ENCODE data around the gene ADD3. TPM values are rescaled to one million over a fixed set of nuclear protein-coding genes. Genes with fewer than 3 reads are reported as not detected.

ADD3 gene
- total and polyA plus RNA-seq, 2 donors from 2014 or later: 56.9 to 79.2 TPM

GRCh38 chr10:109969760-109970346 lies 37.9 kb upstream of the ADD3 start:
- peaks cover 3 to 8% (median 8%) of the 10 kb centered on the region in 3 donors for H3K4me1 ChIP-seq (ENCODE audit: control insufficient read depth in 2 of 3, insufficient read depth in 2 of 3, low read depth in 1 of 3, low read length in 3 of 3)
- H3K4me3 ChIP-seq (ENCODE audit: low read length in 3 of 3): no peak overlapping the region
- no peak for FAIRE-seq
- H3K27me3 ChIP-seq (ENCODE audit: control insufficient read depth, insufficient read depth, low read length): no peaks in the 10 kb centered on the region
- no peak for TF ChIP-seq CTCF (IDR thresholded peaks at IDR 0.05; ENCODE audit: borderline replicate concordance, extremely low read depth, insufficient read depth)
- DNase-seq: no peak
- H3K9ac ChIP-seq (ENCODE audit: low read length in 3 of 3): no peak overlapping the region
- H3K27ac ChIP-seq (ENCODE audit: low read depth in 2 of 2, low read length in 2 of 2): no peak overlapping the region
- no peaks in the 10 kb centered on the region for H3K9me3 ChIP-seq (ENCODE audit: control insufficient read depth in 2 of 3, insufficient read depth in 1 of 3, low read length in 3 of 3)
- H3K36me3 ChIP-seq (ENCODE audit: control insufficient read depth in 2 of 3, insufficient read depth in 3 of 3, low read length in 3 of 3): no peaks in the 10 kb centered on the region
- intact Hi-C loops (cut with DNase I): no loop called here

- Histone ChIP-seq H3K4me3 (ENCODE audit: low read length in 3 of 3) (no peak overlapping the region), H3K36me3 (ENCODE audit: control insufficient read depth in 2 of 3, insufficient read depth in 3 of 3, low read length in 3 of 3) (no peaks in the 10 kb centered on the region), H3K9ac (ENCODE audit: low read length in 3 of 3) (no peak overlapping the region), H3K4me1 (ENCODE audit: control insufficient read depth in 2 of 3, insufficient read depth in 2 of 3, low read depth in 1 of 3, low read length in 3 of 3) (peaks cover 6 to 13% (median 9%) of the 10 kb centered on the region in 3 donors), H3K9me3 (ENCODE audit: control insufficient read depth in 2 of 3, insufficient read depth in 1 of 3, low read length in 3 of 3) (no peaks in the 10 kb centered on the region), H3K27me3 (ENCODE audit: control insufficient read depth, insufficient read depth, low read length) (no peaks in the 10 kb centered on the region), H3K27ac (ENCODE audit: low read depth in 2 of 2, low read length in 2 of 2) (no peak overlapping the region)
- FAIRE-seq: no peak
- DNase-seq: no peak
- no peak for TF ChIP-seq CTCF (IDR thresholded peaks at IDR 0.05; ENCODE audit: borderline replicate concordance, extremely low read depth, insufficient read depth)
- intact Hi-C loops (cut with DNase I): no loop called here
Measured at GRCh38 chr10:109971634-109972033, 36.1 kb upstream of the ADD3 start.

DNA sequence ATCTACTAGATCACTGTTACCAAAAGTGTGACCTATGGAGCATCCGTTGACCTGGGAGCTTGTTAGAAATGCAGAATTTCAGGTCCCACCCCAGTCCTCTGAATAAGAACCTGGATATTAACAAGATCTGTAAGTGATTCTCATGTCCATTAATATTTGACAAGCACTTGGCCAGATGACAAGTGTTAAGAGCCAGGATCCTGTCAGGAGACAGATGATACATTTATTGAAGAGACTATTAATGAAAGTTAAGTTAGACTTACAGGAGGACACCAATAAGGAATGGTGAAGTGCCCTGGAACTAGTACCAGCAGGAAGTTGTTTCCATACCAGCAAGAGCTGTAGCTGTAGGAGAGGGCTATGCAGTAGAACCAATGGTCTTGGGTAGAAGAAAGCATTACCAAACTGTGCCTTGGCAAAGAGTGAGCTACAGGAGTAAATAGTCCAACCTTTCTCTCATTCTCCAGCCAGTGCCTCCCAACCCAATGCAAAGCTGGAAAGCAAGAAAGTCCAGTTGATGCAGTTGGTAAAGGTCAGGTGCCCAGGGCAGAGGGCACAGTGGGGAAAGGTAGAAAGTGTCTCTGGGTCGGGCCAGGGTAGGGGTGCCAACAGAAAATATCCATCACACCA lies 35.3 kb upstream of the ADD3 start:
- no peak for DNase-seq
- Histone ChIP-seq H3K27me3 (ENCODE audit: control insufficient read depth, insufficient read depth, low read length) (no peaks in the 10 kb centered on the region), H3K4me3 (ENCODE audit: low read length in 3 of 3) (peak overlapping the region in 1 of 3 donors; percentile 11), H3K9ac (ENCODE audit: low read length in 3 of 3) (no peak overlapping the region), H3K27ac (ENCODE audit: low read depth in 2 of 2, low read length in 2 of 2) (no peak overlapping the region), H3K9me3 (ENCODE audit: control insufficient read depth in 2 of 3, insufficient read depth in 1 of 3, low read length in 3 of 3) (no peaks in the 10 kb centered on the region), H3K4me1 (ENCODE audit: control insufficient read depth in 2 of 3, insufficient read depth in 2 of 3, low read depth in 1 of 3, low read length in 3 of 3) (peaks cover 0 to 20% (median 13%) of the 10 kb centered on the region in 3 donors), H3K36me3 (ENCODE audit: control insufficient read depth in 2 of 3, insufficient read depth in 3 of 3, low read length in 3 of 3) (no peaks in the 10 kb centered on the region)
- intact Hi-C loops (cut with DNase I): no loop called here
- no peak for FAIRE-seq
- no peak for TF ChIP-seq CTCF (IDR thresholded peaks at IDR 0.05; ENCODE audit: borderline replicate concordance, extremely low read depth, insufficient read depth)
